GM12878 (cell line): Measurements from ENCODE around the gene H2BK1. TPM values are rescaled to one million over a fixed set of nuclear protein-coding genes. Genes with fewer than 3 reads are reported as not detected.

Experiments used
- ATF7 ChIP-seq: fragments of 450-650 bp; IDR thresholded peaks from 2 replicates; pipeline ENCODE4 v1.6.1; 2016; ENCODE audit warnings: low read depth, mild to moderate bottlenecking
- BACH1 ChIP-seq: fragments of 450-650 bp; IDR thresholded peaks from 2 replicates; pipeline ENCODE4 v1.6.1; 2017; ENCODE audit warnings: mild to moderate bottlenecking, borderline replicate concordance
- BCL11A ChIP-seq: IDR thresholded peaks from 2 replicates; pipeline ENCODE4 v1.6.1; 2011; ENCODE audit warnings: low read depth, low read length
- CHD1 ChIP-seq: IDR thresholded peaks from 2 replicates; pipeline ENCODE4 v1.6.1; 2012; ENCODE audit warnings: low read depth, low read length, improper control_type of control experiment
- CREB1 ChIP-seq: IDR thresholded peaks from 2 replicates; pipeline ENCODE4 v1.6.1; 2012; ENCODE audit warnings: low read depth, mild to moderate bottlenecking, inconsistent platforms
- FOXK2 ChIP-seq: fragments of 450-650 bp; IDR thresholded peaks from 2 replicates; pipeline ENCODE4 v1.6.1; 2017; ENCODE audit warnings: mild to moderate bottlenecking, moderate library complexity
- FOXM1 ChIP-seq: IDR thresholded peaks from 2 replicates; pipeline ENCODE4 v1.6.1; 2012; ENCODE audit warnings: low read depth, mild to moderate bottlenecking, inconsistent platforms, low read length, moderate library complexity
- MEF2A ChIP-seq: IDR thresholded peaks from 2 replicates; pipeline ENCODE4 v1.6.1; 2011; ENCODE audit warnings: low read depth, mild to moderate bottlenecking, low read length, moderate library complexity; ENCODE audit not compliant: insufficient read depth
- PAX5 ChIP-seq: IDR thresholded peaks from 2 replicates; pipeline ENCODE4 v1.6.1; 2011; ENCODE audit warnings: low read depth, low read length, borderline replicate concordance
- POU2F2 ChIP-seq: IDR thresholded peaks from 3 replicates; pipeline ENCODE4 v1.6.1; 2011; ENCODE audit warnings: low read depth, mild to moderate bottlenecking, low read length, borderline replicate concordance
- RAD51 ChIP-seq: fragments of 450-650 bp; IDR thresholded peaks from 2 replicates; pipeline ENCODE4 v1.6.1; 2016; ENCODE audit warnings: moderate library complexity, mild to moderate bottlenecking, inconsistent platforms
- RBBP5 ChIP-seq: fragments of 200-600 bp; sonication (generic); conservative IDR thresholded peaks from 2 replicates; pipeline ENCODE4 v1.6.1; 2016
- SMAD5 ChIP-seq: IDR thresholded peaks from 2 replicates; pipeline ENCODE4 v1.6.1; 2016; ENCODE audit warnings: antibody characterized with exemption, low read depth
- SREBF1 ChIP-seq: IDR thresholded peaks from 2 replicates; pipeline ENCODE4 v1.6.1; 2012; ENCODE audit warnings: mild to moderate bottlenecking, low read length
- SREBF2 ChIP-seq: IDR thresholded peaks from 2 replicates; pipeline ENCODE4 v1.6.1; 2012; ENCODE audit warnings: mild to moderate bottlenecking, low read length
- TAF1 ChIP-seq: IDR thresholded peaks from 2 replicates; pipeline ENCODE4 v1.6.1; 2011; ENCODE audit warnings: mild to moderate bottlenecking, low read depth, low read length, borderline replicate concordance
- WRNIP1 ChIP-seq: IDR thresholded peaks from 2 replicates; pipeline ENCODE4 v1.6.1; 2011; ENCODE audit warnings: low read depth, low read length, improper control_type of control experiment, borderline replicate concordance
- ZZZ3 ChIP-seq: IDR thresholded peaks from 2 replicates; pipeline ENCODE4 v1.6.1; 2011; ENCODE audit warnings: low read depth; ENCODE audit not compliant: control insufficient read depth, insufficient read length
- polyA plus RNA-seq, 11 experiments: library from polyadenylated mRNA; depleted of rRNA in 4 of 11; unstranded in 6 of 11; stranded (reverse) in 5 of 11; fragments of >200 nt; fragmentation: Nextera tagmentation in 4 of 11; fragmentation: Illumina TruSeq in 1 of 11; extraction: Ambion mirVana in 4 of 11; extraction: Trizol in 1 of 11; gene quantifications; 1 replicate in 1 of 11; 2 replicates in 10 of 11; pipeline versions ENCODE4 v1.2.1 to v1.2.3, GENCODE V29; 2011 to 2016; ENCODE audit warnings: inconsistent platforms in 2 of 11, missing spikeins in 2 of 11, low read depth in 1 of 11
- total RNA-seq, 4 experiments: library from RNA; depleted of rRNA in 3 of 4; stranded (reverse); fragments of >200 nt in 3 of 4; fragmentation: Illumina TruSeq in 1 of 4; extraction: Trizol in 1 of 4; gene quantifications; 2 replicates each; pipeline versions ENCODE4 v1.2.1 to v1.2.3, GENCODE V29; 2013 to 2021
- TF ChIP-seq, protein P1 (sequence below): IDR thresholded peaks from 2 replicates; pipeline ENCODE4 v1.6.1; 2011; ENCODE audit warnings: low read depth, low read length, improper control_type of control experiment, borderline replicate concordance
- TF ChIP-seq, protein P2 (sequence below): fragments of 450-650 bp; IDR thresholded peaks from 2 replicates; pipeline ENCODE4 v1.6.1; 2014; ENCODE audit warnings: mild to moderate bottlenecking
- TF ChIP-seq, protein P3 (sequence below): IDR thresholded peaks from 2 replicates; pipeline ENCODE4 v1.6.1; 2011; ENCODE audit warnings: mild to moderate bottlenecking, low read depth, low read length, moderate library complexity; ENCODE audit not compliant: insufficient replicate concordance
- TF ChIP-seq, protein P4 (sequence below): IDR thresholded peaks from 2 replicates; pipeline ENCODE4 v1.6.1; 2012; ENCODE audit warnings: improper control_type of control experiment, low read depth, low read length; ENCODE audit not compliant: insufficient replicate concordance

The H2BK1 gene
- total and polyA plus RNA-seq, 10 of the 15 experiments (the other 5 are each of a cell fraction or from before 2014, with no cell fraction given), result 0.54 TPM; not detected in 9

DNA sequence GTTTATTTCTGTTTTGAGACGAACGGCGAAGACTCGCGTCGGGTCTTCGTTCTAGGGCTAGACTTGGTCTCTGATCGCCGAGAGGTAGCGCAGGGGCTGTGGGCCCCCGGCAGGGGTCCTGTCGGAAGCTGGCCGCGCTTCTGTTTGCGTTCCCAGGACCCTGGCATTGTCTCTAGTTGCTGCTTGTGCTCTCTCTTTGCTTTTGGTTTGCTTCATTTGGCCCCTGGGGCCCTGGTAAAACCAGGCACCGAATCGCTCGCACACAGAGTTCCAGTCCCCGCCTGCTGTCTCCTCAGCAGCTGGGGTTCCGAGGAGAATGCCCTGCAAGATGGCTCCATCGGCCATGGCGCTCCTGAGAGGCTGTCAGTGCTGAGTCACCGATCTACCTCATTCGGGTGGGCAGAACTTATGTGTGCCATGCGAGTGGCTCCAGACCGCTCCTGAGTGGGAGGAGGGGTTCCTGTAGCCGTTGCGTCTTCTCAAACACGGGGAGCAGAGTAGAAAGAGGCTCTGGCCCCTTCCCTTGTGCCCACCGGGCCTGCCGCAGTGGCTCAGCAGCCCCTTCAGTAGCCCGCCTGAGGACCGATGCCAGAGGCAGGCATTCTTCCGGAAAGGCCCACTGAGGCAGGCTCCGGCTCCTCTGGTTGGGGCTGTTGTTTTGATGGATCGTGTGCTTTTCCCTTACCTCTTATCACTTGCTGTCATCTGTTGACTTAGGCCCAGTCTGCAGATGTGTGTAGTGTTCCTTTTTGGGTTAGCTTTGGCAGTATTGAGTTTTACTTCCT is 22.8 kb upstream of the H2BK1 start (continued):
- TF ChIP-seq, protein P1, sequence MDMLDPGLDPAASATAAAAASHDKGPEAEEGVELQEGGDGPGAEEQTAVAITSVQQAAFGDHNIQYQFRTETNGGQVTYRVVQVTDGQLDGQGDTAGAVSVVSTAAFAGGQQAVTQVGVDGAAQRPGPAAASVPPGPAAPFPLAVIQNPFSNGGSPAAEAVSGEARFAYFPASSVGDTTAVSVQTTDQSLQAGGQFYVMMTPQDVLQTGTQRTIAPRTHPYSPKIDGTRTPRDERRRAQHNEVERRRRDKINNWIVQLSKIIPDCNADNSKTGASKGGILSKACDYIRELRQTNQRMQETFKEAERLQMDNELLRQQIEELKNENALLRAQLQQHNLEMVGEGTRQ, result no peak
- no peak for TF ChIP-seq FOXM1
- TF ChIP-seq SREBF2, result no peak
- no peak for TF ChIP-seq SMAD5
- no peak for TF ChIP-seq WRNIP1
- TF ChIP-seq CHD1, result no peak
- TF ChIP-seq, protein P2, sequence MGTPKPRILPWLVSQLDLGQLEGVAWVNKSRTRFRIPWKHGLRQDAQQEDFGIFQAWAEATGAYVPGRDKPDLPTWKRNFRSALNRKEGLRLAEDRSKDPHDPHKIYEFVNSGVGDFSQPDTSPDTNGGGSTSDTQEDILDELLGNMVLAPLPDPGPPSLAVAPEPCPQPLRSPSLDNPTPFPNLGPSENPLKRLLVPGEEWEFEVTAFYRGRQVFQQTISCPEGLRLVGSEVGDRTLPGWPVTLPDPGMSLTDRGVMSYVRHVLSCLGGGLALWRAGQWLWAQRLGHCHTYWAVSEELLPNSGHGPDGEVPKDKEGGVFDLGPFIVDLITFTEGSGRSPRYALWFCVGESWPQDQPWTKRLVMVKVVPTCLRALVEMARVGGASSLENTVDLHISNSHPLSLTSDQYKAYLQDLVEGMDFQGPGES, result no peak
- TF ChIP-seq, protein P3, sequence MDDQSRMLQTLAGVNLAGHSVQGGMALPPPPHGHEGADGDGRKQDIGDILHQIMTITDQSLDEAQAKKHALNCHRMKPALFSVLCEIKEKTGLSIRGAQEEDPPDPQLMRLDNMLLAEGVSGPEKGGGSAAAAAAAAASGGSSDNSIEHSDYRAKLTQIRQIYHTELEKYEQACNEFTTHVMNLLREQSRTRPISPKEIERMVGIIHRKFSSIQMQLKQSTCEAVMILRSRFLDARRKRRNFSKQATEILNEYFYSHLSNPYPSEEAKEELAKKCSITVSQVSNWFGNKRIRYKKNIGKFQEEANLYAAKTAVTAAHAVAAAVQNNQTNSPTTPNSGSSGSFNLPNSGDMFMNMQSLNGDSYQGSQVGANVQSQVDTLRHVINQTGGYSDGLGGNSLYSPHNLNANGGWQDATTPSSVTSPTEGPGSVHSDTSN, result no peak
- peak; percentile 43 for TF ChIP-seq CREB1
- TF ChIP-seq BACH1, result peak; percentile 34; the same call in 1 of the 2 replicates
- TF ChIP-seq MEF2A, result no peak
- no peak for TF ChIP-seq RBBP5
- no peak for TF ChIP-seq RAD51
- no peak for TF ChIP-seq ZZZ3
- TF ChIP-seq POU2F2, result 0 out of 3 replicates have a peak, but pooled peaks have one; percentile 18
- TF ChIP-seq FOXK2, result no peak
- TF ChIP-seq, protein P4, sequence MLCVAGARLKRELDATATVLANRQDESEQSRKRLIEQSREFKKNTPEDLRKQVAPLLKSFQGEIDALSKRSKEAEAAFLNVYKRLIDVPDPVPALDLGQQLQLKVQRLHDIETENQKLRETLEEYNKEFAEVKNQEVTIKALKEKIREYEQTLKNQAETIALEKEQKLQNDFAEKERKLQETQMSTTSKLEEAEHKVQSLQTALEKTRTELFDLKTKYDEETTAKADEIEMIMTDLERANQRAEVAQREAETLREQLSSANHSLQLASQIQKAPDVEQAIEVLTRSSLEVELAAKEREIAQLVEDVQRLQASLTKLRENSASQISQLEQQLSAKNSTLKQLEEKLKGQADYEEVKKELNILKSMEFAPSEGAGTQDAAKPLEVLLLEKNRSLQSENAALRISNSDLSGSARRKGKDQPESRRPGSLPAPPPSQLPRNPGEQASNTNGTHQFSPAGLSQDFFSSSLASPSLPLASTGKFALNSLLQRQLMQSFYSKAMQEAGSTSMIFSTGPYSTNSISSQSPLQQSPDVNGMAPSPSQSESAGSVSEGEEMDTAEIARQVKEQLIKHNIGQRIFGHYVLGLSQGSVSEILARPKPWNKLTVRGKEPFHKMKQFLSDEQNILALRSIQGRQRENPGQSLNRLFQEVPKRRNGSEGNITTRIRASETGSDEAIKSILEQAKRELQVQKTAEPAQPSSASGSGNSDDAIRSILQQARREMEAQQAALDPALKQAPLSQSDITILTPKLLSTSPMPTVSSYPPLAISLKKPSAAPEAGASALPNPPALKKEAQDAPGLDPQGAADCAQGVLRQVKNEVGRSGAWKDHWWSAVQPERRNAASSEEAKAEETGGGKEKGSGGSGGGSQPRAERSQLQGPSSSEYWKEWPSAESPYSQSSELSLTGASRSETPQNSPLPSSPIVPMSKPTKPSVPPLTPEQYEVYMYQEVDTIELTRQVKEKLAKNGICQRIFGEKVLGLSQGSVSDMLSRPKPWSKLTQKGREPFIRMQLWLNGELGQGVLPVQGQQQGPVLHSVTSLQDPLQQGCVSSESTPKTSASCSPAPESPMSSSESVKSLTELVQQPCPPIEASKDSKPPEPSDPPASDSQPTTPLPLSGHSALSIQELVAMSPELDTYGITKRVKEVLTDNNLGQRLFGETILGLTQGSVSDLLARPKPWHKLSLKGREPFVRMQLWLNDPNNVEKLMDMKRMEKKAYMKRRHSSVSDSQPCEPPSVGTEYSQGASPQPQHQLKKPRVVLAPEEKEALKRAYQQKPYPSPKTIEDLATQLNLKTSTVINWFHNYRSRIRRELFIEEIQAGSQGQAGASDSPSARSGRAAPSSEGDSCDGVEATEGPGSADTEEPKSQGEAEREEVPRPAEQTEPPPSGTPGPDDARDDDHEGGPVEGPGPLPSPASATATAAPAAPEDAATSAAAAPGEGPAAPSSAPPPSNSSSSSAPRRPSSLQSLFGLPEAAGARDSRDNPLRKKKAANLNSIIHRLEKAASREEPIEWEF, result no peak
- peak; percentile 37; the same call in 1 of the 2 replicates for TF ChIP-seq TAF1
- no peak for TF ChIP-seq ATF7
- no peak for TF ChIP-seq SREBF1
- TF ChIP-seq BCL11A, result no peak
- TF ChIP-seq PAX5, result no peak
